K562 (cell line): Measurements from ENCODE around the gene UBA1.

Experiments
- BRD4 ChIP-seq: fragments of 200-600 bp; sonication (generic); IDR thresholded peaks from 2 replicates; pipeline ENCODE4 v1.6.1; 2017; ENCODE audit warnings: inconsistent platforms
- ILF3 ChIP-seq: fragments of 450-650 bp; IDR thresholded peaks from 2 replicates; pipeline ENCODE4 v1.6.1; 2018; ENCODE audit warnings: antibody characterized with exemption, mild to moderate bottlenecking, moderate library complexity, borderline replicate concordance
- JUNB ChIP-seq: fragments of 450-650 bp; formaldehyde crosslinking; conservative IDR thresholded peaks from 2 replicates; pipeline ENCODE4 v1.4.0; 2020; ENCODE audit warnings: mild to moderate bottlenecking
- NR2C2 ChIP-seq, 2 experiments: fragments of 200-800 bp in 1 of 2; sonication (Bioruptor generic) in 1 of 2; sonication (generic) in 1 of 2; formaldehyde crosslinking in 1 of 2; IDR thresholded peaks; 2 replicates each; pipeline versions ENCODE4 v1.6.1 to v1.8.0; 2016 to 2022; ENCODE audit warnings: mild to moderate bottlenecking in 1 of 2, missing compliant biosample characterization in 1 of 2, missing genetic modification characterization in 1 of 2, missing genetic modification reagents in 1 of 2
- PHF8 ChIP-seq: fragments of 200-600 bp; sonication (generic); IDR thresholded peaks from 2 replicates; pipeline ENCODE4 v1.6.1; 2012; ENCODE audit warnings: mixed run types, mild to moderate bottlenecking, inconsistent platforms, low read length, moderate library complexity, borderline replicate concordance
- RAD21 ChIP-seq, 2 experiments: fragments of 250-450 bp in 1 of 2; fragments of 450-650 bp in 1 of 2; sonication (Bioruptor Pico) in 1 of 2; formaldehyde crosslinking in 1 of 2; IDR thresholded peaks in 1 of 2; conservative IDR thresholded peaks in 1 of 2; 2 replicates each; pipeline versions ENCODE4 v1.4.0 to v1.8.0; 2020 to 2022; ENCODE audit warnings: mild to moderate bottlenecking in 2 of 2, moderate library complexity in 1 of 2
- SMC3 ChIP-seq: conservative IDR thresholded peaks from 2 replicates; pipeline ENCODE4 v1.6.1; 2011; ENCODE audit warnings: low read depth, low read length, improper control_type of control experiment; ENCODE audit not compliant: insufficient read depth
- TAF1 ChIP-seq: IDR thresholded peaks from 2 replicates; pipeline ENCODE4 v1.6.1; 2011; ENCODE audit warnings: mild to moderate bottlenecking, low read length, moderate library complexity; ENCODE audit not compliant: insufficient read depth, control insufficient read depth, severe bottlenecking; ENCODE audit errors: extremely low read depth
- ZBTB40 ChIP-seq, 2 experiments: fragments of 450-650 bp in 1 of 2; sonication (generic) in 1 of 2; formaldehyde crosslinking in 1 of 2; IDR thresholded peaks; 2 replicates each; pipeline versions ENCODE4 v1.7.1 to v1.9.0; 2016 to 2022; ENCODE audit warnings: inconsistent platforms in 1 of 2, mild to moderate bottlenecking in 1 of 2, missing genetic modification reagents in 1 of 2
- ZNF347 ChIP-seq: fragments of 450-650 bp; formaldehyde crosslinking; IDR thresholded peaks from 2 replicates; pipeline ENCODE4 v1.4.0; 2020; ENCODE audit warnings: low read depth, mild to moderate bottlenecking, moderate library complexity
- ZNF717 ChIP-seq: fragments of 250-450 bp; sonication (Bioruptor Pico); IDR thresholded peaks from 2 replicates; pipeline ENCODE4 v1.5.0; 2021
- TF ChIP-seq, protein P1 (sequence below), 3 experiments: IDR thresholded peaks in 2 of 3; conservative IDR thresholded peaks in 1 of 3; 2 replicates each; pipeline ENCODE4 v1.5.1; 2011 to 2012; ENCODE audit warnings: low read length in 3 of 3, mild to moderate bottlenecking in 3 of 3, control low read depth in 2 of 3, improper control_type of control experiment in 1 of 3, inconsistent platforms in 1 of 3, low read depth in 1 of 3, mixed read lengths in 1 of 3, moderate library complexity in 1 of 3; ENCODE audit not compliant: insufficient read depth in 2 of 3

DNA sequence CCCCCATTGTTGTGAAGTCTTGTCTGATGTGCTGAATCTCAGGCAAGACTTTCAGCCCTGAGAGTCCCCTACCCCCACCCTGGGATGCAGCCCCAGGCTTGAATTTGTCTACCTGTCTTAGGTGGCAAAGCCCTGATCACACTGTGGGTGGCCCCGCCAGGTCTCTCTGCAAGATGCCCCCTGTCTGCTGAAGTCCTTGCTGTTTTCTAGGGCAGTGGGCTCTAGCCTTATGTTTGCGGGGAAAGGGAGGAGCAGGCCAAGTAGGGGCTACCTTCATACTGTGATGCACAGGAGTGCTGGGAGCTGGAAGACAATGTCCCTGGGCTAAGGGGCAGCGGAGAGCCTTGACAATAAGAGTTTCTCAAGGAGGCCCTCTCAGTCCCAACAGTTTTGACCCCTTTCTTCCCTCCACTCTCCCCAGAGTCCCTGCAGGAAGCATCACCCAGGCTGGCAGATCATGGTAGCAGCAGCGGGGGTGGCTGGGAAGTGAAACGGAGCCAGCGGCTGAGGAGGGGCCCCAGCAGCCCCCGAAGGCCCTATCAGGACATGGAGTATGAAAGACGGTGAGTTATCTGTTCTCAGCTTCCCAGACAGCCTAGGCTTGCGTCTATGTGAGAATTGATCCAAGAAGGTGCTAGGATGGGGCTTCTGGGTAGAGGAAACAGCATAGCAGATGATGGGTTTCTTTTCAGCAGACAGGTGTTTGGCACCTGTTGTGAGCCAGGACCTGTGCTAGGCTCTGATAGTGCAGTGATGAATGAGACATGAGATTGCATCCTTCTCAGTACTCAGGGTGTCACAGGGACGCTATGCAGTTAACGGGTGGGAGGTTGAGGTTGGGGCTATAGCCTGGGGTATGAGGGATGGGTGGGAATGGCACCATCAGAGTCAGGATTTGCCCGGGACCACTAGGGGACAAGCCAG lies 46.4 kb upstream of the UBA1 start:
- TF ChIP-seq PHF8 (no peak), ZNF347 (CRISPR knock-in tag) (no peak), SMC3 (no peak), BRD4 (no peak), TAF1 (no peak), ZNF717 (CRISPR knock-in tag) (no peak), ZBTB40 (IDR thresholded peaks at IDR 0.05) (no peak), ZBTB40 (CRISPR knock-in tag; IDR thresholded peaks at IDR 0.05) (no peak), RAD21 (CRISPR knock-in tag; conservative IDR thresholded peaks at IDR 0.05 in 1 of 2, IDR thresholded peaks at IDR 0.05 in 1 of 2) (no peak), ILF3 (no peak), JUNB (CRISPR knock-in tag) (no peak), NR2C2 (CRISPR knock-in tag; IDR thresholded peaks at IDR 0.05) (no peak), NR2C2 (tag; IDR thresholded peaks at IDR 0.05) (no peak)
- TF ChIP-seq, protein P1, sequence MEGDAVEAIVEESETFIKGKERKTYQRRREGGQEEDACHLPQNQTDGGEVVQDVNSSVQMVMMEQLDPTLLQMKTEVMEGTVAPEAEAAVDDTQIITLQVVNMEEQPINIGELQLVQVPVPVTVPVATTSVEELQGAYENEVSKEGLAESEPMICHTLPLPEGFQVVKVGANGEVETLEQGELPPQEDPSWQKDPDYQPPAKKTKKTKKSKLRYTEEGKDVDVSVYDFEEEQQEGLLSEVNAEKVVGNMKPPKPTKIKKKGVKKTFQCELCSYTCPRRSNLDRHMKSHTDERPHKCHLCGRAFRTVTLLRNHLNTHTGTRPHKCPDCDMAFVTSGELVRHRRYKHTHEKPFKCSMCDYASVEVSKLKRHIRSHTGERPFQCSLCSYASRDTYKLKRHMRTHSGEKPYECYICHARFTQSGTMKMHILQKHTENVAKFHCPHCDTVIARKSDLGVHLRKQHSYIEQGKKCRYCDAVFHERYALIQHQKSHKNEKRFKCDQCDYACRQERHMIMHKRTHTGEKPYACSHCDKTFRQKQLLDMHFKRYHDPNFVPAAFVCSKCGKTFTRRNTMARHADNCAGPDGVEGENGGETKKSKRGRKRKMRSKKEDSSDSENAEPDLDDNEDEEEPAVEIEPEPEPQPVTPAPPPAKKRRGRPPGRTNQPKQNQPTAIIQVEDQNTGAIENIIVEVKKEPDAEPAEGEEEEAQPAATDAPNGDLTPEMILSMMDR (IDR thresholded peaks at IDR 0.05 in 2 of 3, conservative IDR thresholded peaks at IDR 0.05 in 1 of 3; ENCODE audit: insufficient read depth in 2 of 3, low read depth in 1 of 3, low read length in 3 of 3): no peak
